Sciatic nerve (tissue), 2 donors: Measurements from ENCODE around the gene SLC26A5. TPM values are rescaled to one million over a fixed set of nuclear protein-coding genes. Genes with fewer than 3 reads are reported as not detected.
"Not testable (repeated sequence)": the region's sequence is repeated elsewhere in the genome, so short reads cannot be mapped to it uniquely, and the experiment has no call there.

ENCODE experiments used
- ATAC-seq: fragments of 200-7000 bp; cut with Tn5 transposase; one replicate; pipeline ENCODE4 v1.9.1; 2020; ENCODE audit warnings: mild to moderate bottlenecking, moderate library complexity
- DNase-seq: peaks from one replicate; pipeline ENCODE4 v3.0.0-alpha.2; 2020; ENCODE audit warnings: low spot score
- intact Hi-C: fragments of 100-400 bp; cut with DNase I; formaldehyde crosslinking; loops from one replicate; pipeline ENCODE4 v1.14.2; 2022
- total RNA-seq: library from RNA; stranded (reverse); fragmentation: NEBNext Ultra II Directional; extraction: Animal tissue kit (Norgen Biotek cat#: 25700); gene quantifications from one replicate; pipeline ENCODE4 v1.2.1, GENCODE V29; 2021
- donor health status: DM: no; HTN: no; CAD: no.
- donor health status: DM: no; HTN: no; CAD: no.

SLC26A5 gene
- total RNA-seq, result 0.71 TPM

GRCh38 chr7:103446049-103446520, at the start of gene SLC26A5:
Gene SLC26A5 (minus strand): TSS chr7:103446207. CDS start chr7:103421514, 24,693 bp downstream.
- DNase-seq (no peak), ATAC-seq (peak; percentile 30)
- intact Hi-C loops, result no loop called here

GRCh38 chr7:103487419-103487818, 41.4 kb upstream of the SLC26A5 start:
- ATAC-seq (no peak), DNase-seq (no peak)
- intact Hi-C loops, result no loop called here

- ATAC-seq, intact Hi-C loops, DNase-seq: not testable (repeated sequence)
These were observed 40.9 kb upstream of the SLC26A5 start for GRCh38 chr7:103486873-103487272.

GRCh38 chr7:103480771-103481170, 34.8 kb upstream of the SLC26A5 start:
- intact Hi-C loops, result no loop called here
- ATAC-seq (no peak), DNase-seq (no peak)

- ATAC-seq, result no peak
- intact Hi-C loops, result no loop called here
These were observed 28.9 kb upstream of the SLC26A5 start for GRCh38 chr7:103474956-103475355.

GRCh38 chr7:103469095-103469948, 23.3 kb upstream of the SLC26A5 start:
- DNase-seq (no peak), ATAC-seq (no peak)
- intact Hi-C loops, result no loop called here

More at GRCh38 chr7:103474956-103475355, 28.9 kb upstream of the SLC26A5 start:
- DNase-seq, result no peak

GRCh38 chr7:103466814-103467213, 20.8 kb upstream of the SLC26A5 start:
- intact Hi-C loops, result no loop called here
- no peak for ATAC-seq

GRCh38 chr7:103462358-103462757, 16.4 kb upstream of the SLC26A5 start:
- intact Hi-C loops, result no loop called here
- no peak for DNase-seq
- ATAC-seq, result no peak

More at GRCh38 chr7:103466814-103467213, 20.8 kb upstream of the SLC26A5 start:
- DNase-seq, result no peak

- DNase-seq (peak; percentile 56), ATAC-seq (peak; percentile 71)
- intact Hi-C loops, result no loop called here
These were observed 1.3 kb upstream of the SLC26A5 start for GRCh38 chr7:103447073-103447960.

GRCh38 chr7:103445228-103446048, 569 bp downstream of the SLC26A5 start:
- no peak for DNase-seq
- ATAC-seq, result peak; percentile 36
- intact Hi-C loops, result no loop called here

GRCh38 chr7:103439661-103440060, 6.3 kb downstream of the SLC26A5 start:
- intact Hi-C loops, result no loop called here
- DNase-seq, result no peak
- no peak for ATAC-seq

- DNase-seq (no peak), ATAC-seq (no peak)
- intact Hi-C loops, result no loop called here
These were observed 8.4 kb downstream of the SLC26A5 start for GRCh38 chr7:103437623-103438022.

- intact Hi-C loops, result no loop called here
- ATAC-seq, result no peak
- no peak for DNase-seq
These were observed 13.3 kb downstream of the SLC26A5 start for GRCh38 chr7:103432712-103433111.

GRCh38 chr7:103425177-103425576, 20.8 kb downstream of the SLC26A5 start:
- ATAC-seq (no peak), DNase-seq (no peak)
- intact Hi-C loops, result no loop called here

GRCh38 chr7:103423467-103424179, 22.4 kb downstream of the SLC26A5 start:
- intact Hi-C loops, result no loop called here
- ATAC-seq (no peak), DNase-seq (no peak)

- no peak for ATAC-seq
- no peak for DNase-seq
- intact Hi-C loops, result no loop called here
These were observed 25.1 kb downstream of the SLC26A5 start for GRCh38 chr7:103420857-103421384.

- DNase-seq, result no peak
- intact Hi-C loops, result no loop called here
- no peak for ATAC-seq
These were observed 27.8 kb downstream of the SLC26A5 start for GRCh38 chr7:103418241-103418640.

GRCh38 chr7:103413407-103413806, 32.6 kb downstream of the SLC26A5 start:
- no peak for ATAC-seq
- DNase-seq, result no peak
- intact Hi-C loops, result no loop called here
